Stimulated activated CD4-positive, alpha-beta T cell treated with anti-CD3 and anti-CD28 coated beads, Interleukin-12 subunit alpha, Interleukin-12 subunit beta, amount 100 ng/mL, for 48 hours (primary cell): ENCODE data around the gene CCL23.

Source experiments
- DNase-seq, 3 donors: peaks; one replicate each; pipeline ENCODE4 v3.0.0-alpha.2; 2020; ENCODE audit warnings: low read depth in 2 of 3, low spot score in 1 of 3

The CCL23 gene

DNA sequence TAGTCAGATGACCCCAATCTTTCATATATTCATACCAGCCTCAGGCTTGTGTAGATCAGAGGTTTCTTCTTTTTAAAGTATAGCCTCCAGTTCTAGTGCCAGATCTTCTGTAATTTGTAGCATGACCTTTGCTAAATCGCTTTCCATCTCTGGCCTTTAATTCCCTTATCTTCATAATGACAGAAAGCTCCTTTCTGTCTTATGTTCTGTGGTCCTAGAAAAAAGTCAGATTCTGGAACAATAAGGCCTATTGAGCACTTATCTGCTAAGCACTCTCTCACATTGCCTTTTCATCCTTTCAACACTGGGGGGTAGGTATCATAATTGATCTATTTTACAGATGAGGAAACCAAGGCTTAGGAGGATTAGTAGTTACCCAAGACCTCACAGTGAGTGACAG lies 45.7 kb downstream of the CCL23 start:
- no peak for DNase-seq

DNA sequence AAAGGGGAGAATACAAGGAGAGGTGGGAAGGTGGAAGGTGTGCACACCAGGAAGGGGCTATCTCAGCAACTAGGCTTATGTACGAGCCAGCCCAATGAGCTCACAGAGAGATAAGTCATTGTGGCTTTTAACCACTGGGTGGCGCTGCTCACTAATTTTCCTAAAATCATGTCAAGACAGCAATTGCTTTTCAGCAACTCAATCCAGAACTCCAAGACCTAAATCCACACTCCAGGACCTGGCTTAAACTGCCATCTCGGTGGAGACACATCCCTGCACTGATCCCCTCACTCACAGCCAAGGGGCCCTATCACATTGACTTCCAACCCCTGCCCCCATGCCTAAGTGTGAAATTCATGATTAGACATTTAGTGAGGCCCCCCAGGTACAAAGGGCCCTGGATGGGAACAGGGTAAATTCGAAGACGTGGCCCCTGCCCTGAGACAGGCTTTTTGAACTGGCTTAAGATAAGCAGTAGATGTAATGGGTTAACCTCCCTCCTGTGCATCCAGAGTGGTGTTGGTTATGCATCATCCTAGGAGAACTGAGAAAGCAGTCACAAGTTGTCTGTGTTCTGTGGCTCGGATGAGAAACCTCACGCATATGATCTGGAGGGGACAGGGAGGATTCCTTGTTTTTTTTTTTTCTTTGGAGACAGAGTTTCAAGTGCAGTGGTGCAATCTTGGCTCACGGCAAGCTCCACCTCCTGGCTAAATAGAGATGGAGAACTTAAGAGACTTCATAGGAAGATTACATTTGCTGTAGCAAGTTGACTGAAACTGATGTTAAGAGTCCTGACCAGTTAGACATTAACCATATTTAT lies 48.0 kb downstream of the CCL23 start:
- DNase-seq = peak; percentile 44 to 79 (median 57)

DNA sequence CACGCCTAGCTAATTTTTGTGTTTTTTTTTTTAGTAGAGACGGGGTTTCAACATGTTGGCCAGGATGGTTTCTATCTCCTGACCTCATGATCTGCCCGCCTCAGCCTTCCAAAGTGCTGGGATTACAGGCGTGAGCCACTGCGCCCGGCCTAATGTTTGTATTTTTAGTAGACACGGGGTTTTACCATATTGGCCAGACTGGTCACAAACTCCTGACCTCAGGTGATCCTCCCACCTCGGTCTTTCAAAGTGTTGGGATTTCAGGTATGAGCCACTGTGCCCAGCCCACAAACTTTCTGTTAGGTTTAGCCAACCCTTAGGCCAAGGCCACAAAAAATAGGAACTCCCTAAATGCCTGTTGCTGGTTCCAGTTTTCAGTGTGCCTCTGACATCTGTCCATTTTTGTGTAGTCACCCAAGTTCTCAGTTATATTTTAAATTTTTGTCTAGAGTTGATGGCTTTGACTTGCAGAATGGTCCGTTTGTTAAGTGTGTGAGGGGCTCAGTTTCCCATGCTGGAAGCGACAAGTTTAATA lies 49.2 kb downstream of the CCL23 start:
- no peak for DNase-seq

DNA sequence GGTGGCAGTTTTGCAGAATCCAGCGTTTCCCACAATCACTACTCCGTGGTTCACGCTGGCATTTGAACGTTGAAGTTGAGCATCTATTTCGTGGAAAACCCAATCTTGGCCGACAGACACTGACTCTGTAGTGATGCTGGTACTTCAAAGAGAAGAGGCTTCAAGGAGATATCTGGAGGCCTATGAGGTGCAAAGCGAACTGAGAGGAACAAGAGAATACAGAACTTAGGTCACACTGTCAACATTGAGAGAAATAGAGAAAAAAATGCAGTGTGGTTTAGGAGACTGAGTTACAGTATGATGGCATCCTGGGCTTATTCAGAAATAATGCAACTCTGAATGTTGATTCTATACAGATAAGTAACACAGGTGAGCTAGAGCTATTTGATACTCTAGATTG lies 52.5 kb downstream of the CCL23 start:
- DNase-seq = no peak

DNA sequence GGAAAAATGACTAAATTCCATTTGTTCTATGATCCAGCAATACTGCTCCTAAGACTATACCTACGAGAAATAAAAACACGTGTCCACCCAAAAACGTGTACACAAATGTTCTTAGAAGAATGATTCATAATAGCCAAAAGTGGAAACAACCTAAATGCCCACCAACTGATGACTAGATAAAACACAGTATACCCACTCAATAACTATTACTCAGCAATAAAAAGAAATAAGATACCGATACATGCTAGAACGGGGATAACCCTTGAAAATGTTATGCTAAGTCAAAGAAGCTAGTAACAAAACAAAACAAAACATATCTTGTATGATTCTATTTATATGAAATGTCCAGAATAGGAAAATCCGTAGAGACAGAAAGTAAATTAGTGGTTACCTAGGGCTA lies 54.1 kb downstream of the CCL23 start:
- no peak for DNase-seq
